ENCODE results near the gene SYNJ1.
"Not testable (repeated sequence)": the region's sequence is repeated elsewhere in the genome, so short reads cannot be mapped to it uniquely, and the experiment has no call there.

SYNJ1 gene

GRCh38 chr21:32690085-32690484, 37.7 kb downstream of the SYNJ1 start:
- DNase-seq: no peak

- DNase-seq: no peak
These were observed 40.0 kb downstream of the SYNJ1 start for GRCh38 chr21:32687643-32688345.

GRCh38 chr21:32682696-32683474, 44.9 kb downstream of the SYNJ1 start:
- DNase-seq: no peak

GRCh38 chr21:32674731-32675130, 53.1 kb downstream of the SYNJ1 start:
- no peak for DNase-seq

GRCh38 chr21:32674038-32674437, 53.8 kb downstream of the SYNJ1 start:
- DNase-seq: no peak

- no peak for DNase-seq
These were observed 61.6 kb downstream of the SYNJ1 start for GRCh38 chr21:32666258-32666657.

GRCh38 chr21:32664095-32664494, 63.7 kb downstream of the SYNJ1 start:
- DNase-seq: not testable (repeated sequence)

- DNase-seq: not testable (repeated sequence)
These were observed 65.8 kb downstream of the SYNJ1 start for GRCh38 chr21:32661981-32662380.

GRCh38 chr21:32661026-32661782, 66.6 kb downstream of the SYNJ1 start:
- peak; percentile 71 for DNase-seq

- no peak for DNase-seq
These were observed 69.3 kb downstream of the SYNJ1 start for GRCh38 chr21:32658524-32658923.

- no peak for DNase-seq
These were observed 74.4 kb downstream of the SYNJ1 start for GRCh38 chr21:32653326-32653901.

- DNase-seq: no peak
These were observed 79.6 kb downstream of the SYNJ1 start for GRCh38 chr21:32648165-32648564.

GRCh38 chr21:32645261-32646182, 82.3 kb downstream of the SYNJ1 start:
- no peak for DNase-seq

GRCh38 chr21:32641710-32642698, 85.8 kb downstream of the SYNJ1 start:
- DNase-seq: no peak

- no peak for DNase-seq
These were observed 101.1 kb downstream of the SYNJ1 start for GRCh38 chr21:32626621-32627196.

GRCh38 chr21:32618218-32618617, 109.6 kb downstream of the SYNJ1 start:
- DNase-seq: not testable (repeated sequence)

- DNase-seq: no peak
These were observed 114.3 kb downstream of the SYNJ1 start for GRCh38 chr21:32613436-32614043.

GRCh38 chr21:32612999-32613337, 114.8 kb downstream of the SYNJ1 start:
- DNase-seq: no peak

GRCh38 chr21:32612075-32612998, 115.5 kb downstream of the SYNJ1 start, which contains the start of gene CFAP298:
Gene CFAP298, minus strand, starts transcription at chr21:32612377. Its CDS starts 134 bp downstream, at chr21:32612243.
- peak; percentile 68 for DNase-seq
